Measurements from ENCODE around the gene MED13.
"Not testable (repeated sequence)": the region's sequence is repeated elsewhere in the genome, so short reads cannot be mapped to it uniquely, and the experiment has no call there.

MED13 gene

GRCh38 chr17:61904094-61904710 is 160.9 kb downstream of the MED13 start:
- no peak for DNase-seq

GRCh38 chr17:61903251-61903650 is 161.8 kb downstream of the MED13 start:
- DNase-seq, result no peak

GRCh38 chr17:61897548-61898180 is 167.4 kb downstream of the MED13 start:
- DNase-seq, result no peak

- no peak for DNase-seq
These were observed 169.7 kb downstream of the MED13 start for GRCh38 chr17:61895391-61895790.

- not testable (repeated sequence) for DNase-seq
These were observed 170.8 kb downstream of the MED13 start for GRCh38 chr17:61894310-61894709.

Measured in 8988T (cell line).